DOHH2 (cell line): ENCODE data around the gene CPM.

Experiments used
- H3F3A ChIP-seq: fragments of 200-600 bp; sonication (generic), shearing (Covaris generic); 2 replicates; pipeline ENCODE4 v1.6.0; 2016; ENCODE audit warnings: antibody characterized with exemption, mild to moderate bottlenecking; ENCODE audit not compliant: control insufficient read depth, insufficient read depth
- H3K27ac ChIP-seq: fragments of 200-600 bp; sonication (generic); 2 replicates; pipeline ENCODE4 v1.5.1; 2014; ENCODE audit warnings: low read depth, mild to moderate bottlenecking, low read length, moderate library complexity
- H3K27me3 ChIP-seq: fragments of 200-600 bp; sonication (generic); 2 replicates; pipeline ENCODE4 v1.6.1; 2014; ENCODE audit warnings: mild to moderate bottlenecking, low read length, mixed read lengths; ENCODE audit not compliant: control insufficient read depth
- H3K36me3 ChIP-seq: fragments of 200-600 bp; sonication (generic); 2 replicates; pipeline ENCODE4 v1.6.1; 2014; ENCODE audit warnings: mild to moderate bottlenecking, low read length, moderate library complexity, mixed read lengths; ENCODE audit not compliant: control insufficient read depth
- H3K4me1 ChIP-seq: fragments of 200-600 bp; sonication (generic); 2 replicates; pipeline ENCODE4 v1.6.1; 2014; ENCODE audit warnings: mild to moderate bottlenecking, low read length, mixed read lengths; ENCODE audit not compliant: control insufficient read depth
- H3K4me2 ChIP-seq: fragments of 200-600 bp; sonication (generic); 2 replicates; pipeline ENCODE4 v1.6.0; 2014; ENCODE audit warnings: mild to moderate bottlenecking, low read length, moderate library complexity
- H3K4me3 ChIP-seq: fragments of 200-600 bp; sonication (generic); 2 replicates; pipeline ENCODE4 v1.5.1; 2014; ENCODE audit warnings: mild to moderate bottlenecking, low read length, mixed read lengths
- H3K79me2 ChIP-seq: fragments of 200-600 bp; sonication (generic); 2 replicates; pipeline ENCODE4 v1.6.1; 2014; ENCODE audit warnings: mild to moderate bottlenecking, low read length, mixed read lengths; ENCODE audit not compliant: control insufficient read depth
- H3K9me2 ChIP-seq: fragments of 200-600 bp; sonication (generic); replicated peaks from 2 replicates; pipeline ENCODE4 v1.6.1; 2014; ENCODE audit warnings: mild to moderate bottlenecking, low read length, mixed read lengths; ENCODE audit not compliant: control insufficient read depth
- H3K9me3 ChIP-seq: fragments of 200-600 bp; sonication (generic); 2 replicates; pipeline ENCODE4 v1.6.1; 2014; ENCODE audit warnings: antibody characterized with exemption, low read length, mixed read lengths; ENCODE audit not compliant: control insufficient read depth, insufficient read depth
- H4K20me1 ChIP-seq: fragments of 200-600 bp; sonication (generic); 2 replicates; pipeline ENCODE4 v1.6.0; 2014; ENCODE audit warnings: low read depth, mild to moderate bottlenecking, antibody characterized with exemption, low read length, moderate library complexity; ENCODE audit not compliant: control insufficient read depth, insufficient read depth
- EZH2phosphoT487 ChIP-seq: fragments of 200-600 bp; sonication (generic); IDR thresholded peaks from 2 replicates; pipeline ENCODE4 v1.6.1; 2017; ENCODE audit warnings: borderline replicate concordance, mild to moderate bottlenecking, antibody characterized with exemption, low read length, moderate library complexity, mixed read lengths
- TF ChIP-seq, protein P1 (sequence below): fragments of 200-600 bp; sonication (generic); IDR thresholded peaks from one replicate; pipeline ENCODE4 v1.5.1; 2014; ENCODE audit warnings: antibody characterized with exemption, mild to moderate bottlenecking, low read depth, low read length; ENCODE audit not compliant: poor library complexity, severe bottlenecking

The CPM gene

DNA sequence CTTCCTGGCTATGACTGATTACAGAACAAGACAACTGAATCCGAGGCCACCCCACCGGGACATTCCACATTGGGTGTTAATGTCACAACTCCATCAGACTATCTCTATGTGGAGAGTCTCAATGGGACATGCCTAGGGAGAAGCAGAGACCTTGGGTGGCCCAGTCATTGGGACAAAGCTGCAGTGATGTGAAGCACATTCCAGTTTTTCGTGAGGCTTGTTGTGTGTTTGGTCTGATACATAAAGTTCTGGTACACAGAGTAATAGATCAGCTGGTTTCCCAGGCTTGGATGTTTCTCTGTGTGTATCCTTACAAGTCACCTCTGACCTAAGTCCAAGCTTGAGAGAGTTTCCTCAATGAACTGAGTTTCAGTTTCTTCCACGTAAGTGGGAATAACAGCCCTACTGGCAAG lies 42.3 kb downstream of the CPM start:
- no peaks in the 10 kb centered on the region for H3K27me3 ChIP-seq
- H3K9me2 ChIP-seq, result no peaks in the 10 kb centered on the region
- peak overlapping the region; percentile 62 for H3K4me2 ChIP-seq
- H3K27ac ChIP-seq, result peak overlapping the region; percentile 87
- peaks cover 49% of the 10 kb centered on the region for H3K79me2 ChIP-seq
- H3K36me3 ChIP-seq, result peaks cover 20% of the 10 kb centered on the region
- H4K20me1 ChIP-seq, result no peaks in the 10 kb centered on the region
- peak overlapping the region; percentile 23 for H3K4me3 ChIP-seq
- peaks cover 100% of the 10 kb centered on the region for H3K4me1 ChIP-seq
- TF ChIP-seq EZH2phosphoT487, result no peak
- TF ChIP-seq, protein P1, sequence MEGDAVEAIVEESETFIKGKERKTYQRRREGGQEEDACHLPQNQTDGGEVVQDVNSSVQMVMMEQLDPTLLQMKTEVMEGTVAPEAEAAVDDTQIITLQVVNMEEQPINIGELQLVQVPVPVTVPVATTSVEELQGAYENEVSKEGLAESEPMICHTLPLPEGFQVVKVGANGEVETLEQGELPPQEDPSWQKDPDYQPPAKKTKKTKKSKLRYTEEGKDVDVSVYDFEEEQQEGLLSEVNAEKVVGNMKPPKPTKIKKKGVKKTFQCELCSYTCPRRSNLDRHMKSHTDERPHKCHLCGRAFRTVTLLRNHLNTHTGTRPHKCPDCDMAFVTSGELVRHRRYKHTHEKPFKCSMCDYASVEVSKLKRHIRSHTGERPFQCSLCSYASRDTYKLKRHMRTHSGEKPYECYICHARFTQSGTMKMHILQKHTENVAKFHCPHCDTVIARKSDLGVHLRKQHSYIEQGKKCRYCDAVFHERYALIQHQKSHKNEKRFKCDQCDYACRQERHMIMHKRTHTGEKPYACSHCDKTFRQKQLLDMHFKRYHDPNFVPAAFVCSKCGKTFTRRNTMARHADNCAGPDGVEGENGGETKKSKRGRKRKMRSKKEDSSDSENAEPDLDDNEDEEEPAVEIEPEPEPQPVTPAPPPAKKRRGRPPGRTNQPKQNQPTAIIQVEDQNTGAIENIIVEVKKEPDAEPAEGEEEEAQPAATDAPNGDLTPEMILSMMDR, result no peak
- peaks cover 16% of the 10 kb centered on the region for H3F3A ChIP-seq
- H3K9me3 ChIP-seq, result no peaks in the 10 kb centered on the region

DNA sequence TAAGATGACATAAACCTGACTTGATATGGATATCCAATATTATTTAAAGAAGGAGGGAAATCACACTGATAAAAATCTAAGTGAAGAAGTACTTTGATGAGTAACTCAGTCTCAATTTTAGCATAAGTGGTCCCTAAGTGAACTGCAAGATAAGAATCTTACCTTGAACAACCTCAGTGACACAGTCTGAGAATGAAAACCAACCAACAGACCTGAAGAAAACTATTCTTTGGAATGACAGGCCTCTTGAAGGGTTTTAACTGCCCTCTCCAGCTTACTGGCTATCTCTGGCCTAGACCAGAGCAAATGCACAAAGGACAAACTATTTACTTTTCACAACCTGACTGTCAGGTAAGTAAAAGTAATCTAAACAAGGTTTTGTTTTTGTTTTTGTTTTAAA lies 44.7 kb downstream of the CPM start:
- H3K4me1 ChIP-seq, result peaks cover 100% of the 10 kb centered on the region
- H3K79me2 ChIP-seq, result peaks cover 55% of the 10 kb centered on the region
- H3K4me3 ChIP-seq, result peak overlapping the region; percentile 44
- H4K20me1 ChIP-seq, result no peaks in the 10 kb centered on the region
- H3K4me2 ChIP-seq, result peak overlapping the region; percentile 62
- H3K9me3 ChIP-seq, result no peaks in the 10 kb centered on the region
- peaks cover 16% of the 10 kb centered on the region for H3K36me3 ChIP-seq
- no peaks in the 10 kb centered on the region for H3K27me3 ChIP-seq
- H3F3A ChIP-seq, result peaks cover 28% of the 10 kb centered on the region
- peak overlapping the region; percentile 87 for H3K27ac ChIP-seq
- H3K9me2 ChIP-seq, result no peaks in the 10 kb centered on the region
- TF ChIP-seq, protein P1, result no peak

DNA sequence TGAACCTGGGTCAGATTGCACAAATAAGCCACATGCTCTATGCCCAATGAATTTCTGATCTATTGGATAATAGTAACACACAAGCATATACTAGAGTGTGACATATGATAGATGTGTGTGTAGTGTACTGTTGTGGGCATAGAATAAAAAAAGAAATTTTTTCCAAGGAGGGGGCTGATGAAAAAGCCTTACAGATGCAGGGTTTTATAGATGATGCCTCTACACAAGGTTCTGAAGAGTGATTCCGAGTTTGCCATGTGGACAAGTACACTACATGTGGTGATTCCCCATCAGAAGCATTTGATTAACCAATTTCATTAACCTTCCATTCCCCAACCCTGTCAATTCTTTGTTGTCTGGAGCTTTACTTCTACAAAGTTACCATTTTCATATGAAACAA lies 45.3 kb downstream of the CPM start:
- peak overlapping the region; percentile 14; the same call in 1 of the 2 replicates for H3K4me3 ChIP-seq
- H3K79me2 ChIP-seq, result peaks cover 55% of the 10 kb centered on the region
- H3K9me2 ChIP-seq, result no peaks in the 10 kb centered on the region
- H3K4me2 ChIP-seq, result peak overlapping the region; percentile 62
- no peaks in the 10 kb centered on the region for H3K9me3 ChIP-seq
- H3K4me1 ChIP-seq, result peaks cover 100% of the 10 kb centered on the region
- no peaks in the 10 kb centered on the region for H4K20me1 ChIP-seq
- peaks cover 33% of the 10 kb centered on the region for H3F3A ChIP-seq
- H3K36me3 ChIP-seq, result peaks cover 16% of the 10 kb centered on the region
- no peaks in the 10 kb centered on the region for H3K27me3 ChIP-seq
- TF ChIP-seq EZH2phosphoT487, result no peak
- TF ChIP-seq, protein P1, result no peak
- H3K27ac ChIP-seq, result peak overlapping the region; percentile 87
